ENCODE data around the gene TPCN2. TPM values are rescaled to one million over a fixed set of nuclear protein-coding genes. Genes with fewer than 3 reads are reported as not detected.

Gene TPCN2
- total and polyA plus RNA-seq, 9 of the 15 experiments (the other 6 are each of a cell fraction or from before 2014, with no cell fraction given), result 0.66 to 10.2 (median 4.6) TPM

GRCh38 chr11:69027704-69028372 lies 20.9 kb upstream of the TPCN2 start:
- in situ Hi-C loops (cut with MboI) (no loop called here), intact Hi-C loops (cut with micrococcal nuclease) (no loop called here)
- H3K27me3 ChIP-seq (ENCODE audit: control insufficient read depth in 2 of 2, insufficient read depth in 2 of 2, low read length in 2 of 2), result peaks cover 19 to 52% of the 10 kb centered on the region in 2 experiments
- TF ChIP-seq LEF1 (IDR thresholded peaks at IDR 0.05) (no peak), CEBPB (tag; IDR thresholded peaks at IDR 0.05) (peak; percentile 52; the same call in 1 of the 2 replicates), MYNN (IDR thresholded peaks at IDR 0.05) (no peak), MYNN (CRISPR knock-in tag; IDR thresholded peaks at IDR 0.05) (no peak), RNF219 (CRISPR knock-in tag; IDR thresholded peaks at IDR 0.05) (no peak), BCLAF1 (IDR thresholded peaks at IDR 0.05; ENCODE audit: borderline replicate concordance in 1 of 2, control insufficient read depth in 1 of 2, low read depth in 2 of 2, low read length in 1 of 2) (no peak), SFPQ (IDR thresholded peaks at IDR 0.05; ENCODE audit: low read depth, low read length) (no peak), CEBPG (CRISPR knock-in tag; IDR thresholded peaks at IDR 0.05) (no peak), CEBPG (tag; conservative IDR thresholded peaks at IDR 0.05 in 1 of 2, IDR thresholded peaks at IDR 0.05 in 1 of 2) (peak; percentile 43 to 50; a peak in 2 of 4 replicates), MEF2D (tag; conservative IDR thresholded peaks at IDR 0.05; ENCODE audit: low read depth) (no peak), SMARCA4 (IDR thresholded peaks at IDR 0.05) (no peak), CREB1 (IDR thresholded peaks at IDR 0.05) (no peak), CREB1 (CRISPR knock-in tag; IDR thresholded peaks at IDR 0.05) (no peak)
- no peaks in the 10 kb centered on the region for H3K9me1 ChIP-seq (ENCODE audit: control insufficient read depth, insufficient read depth, low read length)
- H3K36me3 ChIP-seq (ENCODE audit: control insufficient read depth, insufficient read depth, low read length), result no peaks in the 10 kb centered on the region
- H4K20me1 ChIP-seq (replicated peaks; ENCODE audit: control insufficient read depth, insufficient read depth, low read length), result peaks cover 3% of the 10 kb centered on the region; the same call in 1 of the 2 replicates
- no peaks in the 10 kb centered on the region for H3K4me1 ChIP-seq (replicated peaks in 1 of 2; ENCODE audit: control insufficient read depth in 2 of 2, insufficient read depth in 2 of 2, low read length in 2 of 2)
- ChIA-PET POLR2A (interaction anchor here (0.8 kb wide), 1 partner anchor 21 kb away, joined by 4 read pairs; the partner anchor contains the start of gene TPCN2), CTCF (ENCODE audit: low intra/inter-chr PET ratio) (no interaction called here)
- no TSS peak for BruUV-seq (replicated peaks)
- no peak overlapping the region for H3K9ac ChIP-seq (ENCODE audit: insufficient read depth in 1 of 2, low read depth in 2 of 2, low read length in 2 of 2)
- FAIRE-seq (no peak), DNase-seq (ENCODE audit: extremely low read depth in 1 of 4, low spot score in 3 of 4) (no peak), ATAC-seq (no peak)
- 4% methylated on average over 9 of the region's 9 CpGs for WGBS (ENCODE audit: insufficient coverage, low coverage, missing lambda C conversion rate)
- H2AFZ ChIP-seq (ENCODE audit: low read depth, low read length), result no peak overlapping the region
- no peaks in the 10 kb centered on the region for H3K79me2 ChIP-seq (ENCODE audit: control insufficient read depth, insufficient read depth, low read length)
- no peak overlapping the region for H3K4me2 ChIP-seq (ENCODE audit: insufficient read depth, low read length)
- no peaks in the 10 kb centered on the region for H3K9me3 ChIP-seq (replicated peaks; ENCODE audit: control insufficient read depth, insufficient read depth, low read depth, low read length)
- H3K4me3 ChIP-seq, result no peak overlapping the region
- no peak overlapping the region for H3K27ac ChIP-seq (ENCODE audit: extremely low read depth, low read depth, low read length)

Measured in K562 (cell line).